ENCODE data around the gene DMTF1.

DNA sequence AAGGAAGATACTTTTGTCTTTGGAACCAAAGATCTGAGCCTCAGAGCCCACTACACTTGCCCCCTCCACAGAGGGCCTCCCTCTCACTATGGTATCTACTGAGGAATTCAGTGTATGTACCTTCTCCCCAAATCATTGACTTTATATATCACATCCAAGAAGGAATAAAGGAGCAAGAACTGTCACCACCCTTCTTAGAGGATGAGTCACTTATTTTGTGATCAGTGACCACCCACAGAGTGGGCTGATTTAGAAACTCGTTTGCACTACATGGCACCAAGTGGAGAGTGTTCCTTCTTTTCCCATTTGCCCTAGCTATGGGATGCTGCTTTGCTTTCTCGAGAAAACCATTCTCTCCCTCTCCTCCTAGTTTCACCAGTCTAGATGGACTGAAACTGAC is 61.6 kb downstream of the DMTF1 start:
- TF ChIP-seq, protein P1, sequence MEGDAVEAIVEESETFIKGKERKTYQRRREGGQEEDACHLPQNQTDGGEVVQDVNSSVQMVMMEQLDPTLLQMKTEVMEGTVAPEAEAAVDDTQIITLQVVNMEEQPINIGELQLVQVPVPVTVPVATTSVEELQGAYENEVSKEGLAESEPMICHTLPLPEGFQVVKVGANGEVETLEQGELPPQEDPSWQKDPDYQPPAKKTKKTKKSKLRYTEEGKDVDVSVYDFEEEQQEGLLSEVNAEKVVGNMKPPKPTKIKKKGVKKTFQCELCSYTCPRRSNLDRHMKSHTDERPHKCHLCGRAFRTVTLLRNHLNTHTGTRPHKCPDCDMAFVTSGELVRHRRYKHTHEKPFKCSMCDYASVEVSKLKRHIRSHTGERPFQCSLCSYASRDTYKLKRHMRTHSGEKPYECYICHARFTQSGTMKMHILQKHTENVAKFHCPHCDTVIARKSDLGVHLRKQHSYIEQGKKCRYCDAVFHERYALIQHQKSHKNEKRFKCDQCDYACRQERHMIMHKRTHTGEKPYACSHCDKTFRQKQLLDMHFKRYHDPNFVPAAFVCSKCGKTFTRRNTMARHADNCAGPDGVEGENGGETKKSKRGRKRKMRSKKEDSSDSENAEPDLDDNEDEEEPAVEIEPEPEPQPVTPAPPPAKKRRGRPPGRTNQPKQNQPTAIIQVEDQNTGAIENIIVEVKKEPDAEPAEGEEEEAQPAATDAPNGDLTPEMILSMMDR (IDR thresholded peaks at IDR 0.05): no peak
- no peak for TF ChIP-seq POLR2A (IDR thresholded peaks at IDR 0.05)

Measured in body of pancreas (tissue), 4 donors.